HL-60 (cell line): Measurements from ENCODE around the gene TIMP1.
A peak's percentile ranks its signal among the peaks of the same experiment; 100 is the strongest.

Source experiments
- DNase-seq, 2 experiments: peaks; one replicate each; pipeline ENCODE4 v3.0.0-alpha.2; 2010 to 2020; ENCODE audit warnings: low read depth in 1 of 2, low spot score in 1 of 2
- H3K27ac ChIP-seq: fragments of 250-450 bp; sonication (Bioruptor Pico); replicated peaks from 2 replicates; pipeline ENCODE4 v1.5.1; 2020; ENCODE audit warnings: mild to moderate bottlenecking, moderate library complexity
- H3K27me3 ChIP-seq: fragments of 250-450 bp; sonication (Bioruptor Pico); 2 replicates; pipeline ENCODE4 v1.5.1; 2021; ENCODE audit warnings: mild to moderate bottlenecking, moderate library complexity; ENCODE audit not compliant: insufficient read depth, poor library complexity, severe bottlenecking
- H3K4me3 ChIP-seq: replicated peaks from 2 replicates; pipeline ENCODE4 v1.5.1; 2011; ENCODE audit warnings: mild to moderate bottlenecking, control low read depth, low read length; ENCODE audit not compliant: insufficient read depth
- GABPA ChIP-seq: IDR thresholded peaks from 2 replicates; pipeline ENCODE4 v1.6.1; 2012; ENCODE audit warnings: low read depth
- POLR2AphosphoS5 ChIP-seq: IDR thresholded peaks from 2 replicates; pipeline ENCODE4 v1.6.1; 2012; ENCODE audit warnings: low read depth
- SPI1 ChIP-seq: IDR thresholded peaks from 2 replicates; pipeline ENCODE4 v1.6.1; 2012; ENCODE audit warnings: low read depth, mild to moderate bottlenecking, borderline replicate concordance
- TF ChIP-seq, protein P1 (sequence below): IDR thresholded peaks from one replicate; pipeline ENCODE4 v1.5.1; 2011; ENCODE audit warnings: low read length, control low read depth, inconsistent platforms; ENCODE audit not compliant: insufficient read depth
- TF ChIP-seq, protein P2 (sequence below): IDR thresholded peaks from 2 replicates; pipeline ENCODE4 v1.6.1; 2012; ENCODE audit warnings: low read depth; ENCODE audit not compliant: insufficient replicate concordance

The TIMP1 gene

DNA sequence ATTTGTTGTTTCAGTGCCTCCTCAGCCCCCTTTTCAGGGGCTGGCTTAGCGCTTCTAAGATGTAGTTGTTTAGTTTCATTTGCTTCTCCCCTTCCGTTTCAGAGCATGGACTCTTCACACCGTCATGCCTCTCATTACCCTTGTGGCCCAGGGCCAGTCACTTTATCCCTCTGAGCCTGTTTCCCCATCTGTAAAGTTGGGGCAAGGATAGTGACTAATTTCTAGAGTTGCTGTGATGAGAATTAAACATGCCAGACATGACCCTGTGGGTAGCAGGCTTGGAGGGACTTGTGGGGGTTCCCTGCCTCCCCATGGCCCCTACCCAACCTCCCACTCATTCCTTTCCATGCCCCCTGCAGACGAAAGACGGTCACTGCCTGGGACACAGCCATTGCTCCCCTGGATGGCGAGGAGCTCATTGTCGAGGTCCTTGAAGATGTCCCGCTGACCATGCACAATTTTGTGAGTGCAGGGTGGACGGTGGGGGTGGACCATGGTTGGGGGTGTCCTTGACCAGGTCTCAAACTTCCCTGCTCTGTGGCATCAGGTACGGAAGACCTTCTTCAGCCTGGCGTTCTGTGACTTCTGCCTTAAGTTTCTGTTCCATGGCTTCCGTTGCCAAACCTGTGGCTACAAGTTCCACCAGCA lies 17.7 kb upstream of the TIMP1 start:
- peak overlapping the region; percentile 70 for H3K27ac ChIP-seq
- H3K27me3 ChIP-seq: no peaks in the 10 kb centered on the region
- H3K4me3 ChIP-seq: no peak overlapping the region
- DNase-seq: no peak
- TF ChIP-seq POLR2AphosphoS5 (no peak), GABPA (no peak), SPI1 (no peak)
- TF ChIP-seq, protein P1, sequence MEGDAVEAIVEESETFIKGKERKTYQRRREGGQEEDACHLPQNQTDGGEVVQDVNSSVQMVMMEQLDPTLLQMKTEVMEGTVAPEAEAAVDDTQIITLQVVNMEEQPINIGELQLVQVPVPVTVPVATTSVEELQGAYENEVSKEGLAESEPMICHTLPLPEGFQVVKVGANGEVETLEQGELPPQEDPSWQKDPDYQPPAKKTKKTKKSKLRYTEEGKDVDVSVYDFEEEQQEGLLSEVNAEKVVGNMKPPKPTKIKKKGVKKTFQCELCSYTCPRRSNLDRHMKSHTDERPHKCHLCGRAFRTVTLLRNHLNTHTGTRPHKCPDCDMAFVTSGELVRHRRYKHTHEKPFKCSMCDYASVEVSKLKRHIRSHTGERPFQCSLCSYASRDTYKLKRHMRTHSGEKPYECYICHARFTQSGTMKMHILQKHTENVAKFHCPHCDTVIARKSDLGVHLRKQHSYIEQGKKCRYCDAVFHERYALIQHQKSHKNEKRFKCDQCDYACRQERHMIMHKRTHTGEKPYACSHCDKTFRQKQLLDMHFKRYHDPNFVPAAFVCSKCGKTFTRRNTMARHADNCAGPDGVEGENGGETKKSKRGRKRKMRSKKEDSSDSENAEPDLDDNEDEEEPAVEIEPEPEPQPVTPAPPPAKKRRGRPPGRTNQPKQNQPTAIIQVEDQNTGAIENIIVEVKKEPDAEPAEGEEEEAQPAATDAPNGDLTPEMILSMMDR: no peak
- TF ChIP-seq, protein P2, sequence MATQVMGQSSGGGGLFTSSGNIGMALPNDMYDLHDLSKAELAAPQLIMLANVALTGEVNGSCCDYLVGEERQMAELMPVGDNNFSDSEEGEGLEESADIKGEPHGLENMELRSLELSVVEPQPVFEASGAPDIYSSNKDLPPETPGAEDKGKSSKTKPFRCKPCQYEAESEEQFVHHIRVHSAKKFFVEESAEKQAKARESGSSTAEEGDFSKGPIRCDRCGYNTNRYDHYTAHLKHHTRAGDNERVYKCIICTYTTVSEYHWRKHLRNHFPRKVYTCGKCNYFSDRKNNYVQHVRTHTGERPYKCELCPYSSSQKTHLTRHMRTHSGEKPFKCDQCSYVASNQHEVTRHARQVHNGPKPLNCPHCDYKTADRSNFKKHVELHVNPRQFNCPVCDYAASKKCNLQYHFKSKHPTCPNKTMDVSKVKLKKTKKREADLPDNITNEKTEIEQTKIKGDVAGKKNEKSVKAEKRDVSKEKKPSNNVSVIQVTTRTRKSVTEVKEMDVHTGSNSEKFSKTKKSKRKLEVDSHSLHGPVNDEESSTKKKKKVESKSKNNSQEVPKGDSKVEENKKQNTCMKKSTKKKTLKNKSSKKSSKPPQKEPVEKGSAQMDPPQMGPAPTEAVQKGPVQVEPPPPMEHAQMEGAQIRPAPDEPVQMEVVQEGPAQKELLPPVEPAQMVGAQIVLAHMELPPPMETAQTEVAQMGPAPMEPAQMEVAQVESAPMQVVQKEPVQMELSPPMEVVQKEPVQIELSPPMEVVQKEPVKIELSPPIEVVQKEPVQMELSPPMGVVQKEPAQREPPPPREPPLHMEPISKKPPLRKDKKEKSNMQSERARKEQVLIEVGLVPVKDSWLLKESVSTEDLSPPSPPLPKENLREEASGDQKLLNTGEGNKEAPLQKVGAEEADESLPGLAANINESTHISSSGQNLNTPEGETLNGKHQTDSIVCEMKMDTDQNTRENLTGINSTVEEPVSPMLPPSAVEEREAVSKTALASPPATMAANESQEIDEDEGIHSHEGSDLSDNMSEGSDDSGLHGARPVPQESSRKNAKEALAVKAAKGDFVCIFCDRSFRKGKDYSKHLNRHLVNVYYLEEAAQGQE: no peak

DNA sequence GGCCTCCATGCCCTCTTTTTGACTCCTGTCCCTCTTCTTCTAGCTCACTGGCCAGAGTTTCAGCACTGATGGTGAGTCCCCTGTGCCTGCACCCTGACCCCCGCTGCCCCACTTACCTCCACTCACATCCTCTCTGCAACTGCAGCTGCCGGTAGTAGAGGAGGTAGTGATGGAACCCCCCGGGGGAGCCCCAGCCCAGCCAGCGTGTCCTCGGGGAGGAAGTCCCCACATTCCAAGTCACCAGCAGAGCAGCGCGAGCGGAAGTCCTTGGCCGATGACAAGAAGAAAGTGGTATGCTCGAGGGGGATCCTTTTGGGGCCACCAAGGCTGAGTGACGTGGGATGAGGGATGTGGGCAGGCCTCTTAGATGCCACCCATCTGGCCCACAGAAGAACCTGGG lies 15.4 kb upstream of the TIMP1 start:
- H3K27me3 ChIP-seq: no peaks in the 10 kb centered on the region
- no peak overlapping the region for H3K4me3 ChIP-seq
- TF ChIP-seq GABPA: no peak
- TF ChIP-seq POLR2AphosphoS5: no peak
- TF ChIP-seq, protein P2: no peak
- TF ChIP-seq SPI1: no peak
- TF ChIP-seq, protein P1: no peak
- DNase-seq: no peak
- no peak overlapping the region for H3K27ac ChIP-seq

DNA sequence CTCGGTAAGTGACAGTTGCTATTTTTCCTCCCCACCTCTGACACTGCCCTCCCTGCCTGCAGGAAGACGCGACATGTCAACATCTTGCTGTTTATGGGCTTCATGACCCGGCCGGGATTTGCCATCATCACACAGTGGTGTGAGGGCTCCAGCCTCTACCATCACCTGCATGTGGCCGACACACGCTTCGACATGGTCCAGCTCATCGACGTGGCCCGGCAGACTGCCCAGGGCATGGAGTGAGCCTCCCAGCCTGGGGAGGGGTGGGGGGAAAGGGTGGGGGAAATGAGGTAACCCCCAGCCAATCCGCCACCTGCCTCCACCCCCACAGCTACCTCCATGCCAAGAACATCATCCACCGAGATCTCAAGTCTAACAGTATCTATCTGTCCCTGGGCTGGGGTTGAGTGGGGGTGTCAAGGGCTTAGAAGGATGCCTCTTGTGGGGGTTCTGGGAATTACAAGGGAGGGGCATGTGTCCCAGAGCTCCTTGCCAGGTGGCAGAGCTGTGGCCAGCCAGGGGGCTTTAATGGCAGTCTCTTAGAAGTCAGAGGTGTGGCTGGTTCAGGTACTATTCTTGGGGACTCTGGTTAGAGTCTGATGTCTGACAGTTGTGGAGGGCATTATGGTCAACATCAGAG lies 13.5 kb upstream of the TIMP1 start:
- no peak for DNase-seq
- H3K4me3 ChIP-seq: no peak overlapping the region
- no peak for TF ChIP-seq GABPA
- no peak for TF ChIP-seq SPI1
- TF ChIP-seq, protein P1: no peak
- TF ChIP-seq POLR2AphosphoS5: no peak
- TF ChIP-seq, protein P2: no peak
- H3K27me3 ChIP-seq: no peaks in the 10 kb centered on the region
- no peak overlapping the region for H3K27ac ChIP-seq
